Stomach smooth muscle (tissue), 2 donors: ENCODE data around the gene NTN4.
"Not testable (repeated sequence)": the region's sequence is repeated elsewhere in the genome, so short reads cannot be mapped to it uniquely, and the experiment has no call there.

Experiments
- H3K27ac ChIP-seq: one replicate; pipeline ENCODE4 v1.7.0; 2013; ENCODE audit warnings: mild to moderate bottlenecking, low read length, inconsistent platforms
- H3K27me3 ChIP-seq, 2 donors: one replicate each; pipeline ENCODE4 v1.7.0; 2013; ENCODE audit warnings: low read length in 2 of 2; ENCODE audit not compliant: insufficient read depth in 2 of 2, control insufficient read depth in 1 of 2
- H3K36me3 ChIP-seq, 2 donors: one replicate each; pipeline ENCODE4 v1.7.0; 2013; ENCODE audit warnings: low read length in 2 of 2; ENCODE audit not compliant: control insufficient read depth in 2 of 2, insufficient read depth in 2 of 2
- H3K4me1 ChIP-seq: one replicate; pipeline ENCODE4 v1.7.0; 2013; ENCODE audit warnings: low read length; ENCODE audit not compliant: control insufficient read depth, insufficient read depth
- H3K4me3 ChIP-seq, 2 donors: one replicate each; pipeline ENCODE4 v1.7.0; 2013; ENCODE audit warnings: low read length in 2 of 2
- H3K9ac ChIP-seq, 2 donors: one replicate each; pipeline ENCODE4 v1.7.0; 2013; ENCODE audit warnings: low read length in 2 of 2, mild to moderate bottlenecking in 1 of 2
- H3K9me3 ChIP-seq, 2 donors: one replicate each; pipeline ENCODE4 v1.7.0; 2013; ENCODE audit warnings: low read length in 2 of 2; ENCODE audit not compliant: control insufficient read depth in 2 of 2
- donor health status: healthy.
- donor health status: Pancreatic carcinoma.

Gene NTN4

GRCh38 chr12:95624589-95624988, 166.0 kb downstream of the NTN4 start:
- Histone ChIP-seq H3K4me3 (no peak overlapping the region), H3K4me1 (peaks cover 11% of the 10 kb centered on the region), H3K27ac (peak overlapping the region; percentile 31), H3K27me3 (no peaks in the 10 kb centered on the region), H3K9ac (no peak overlapping the region), H3K9me3 (no peaks in the 10 kb centered on the region), H3K36me3 (no peaks in the 10 kb centered on the region)

DNA sequence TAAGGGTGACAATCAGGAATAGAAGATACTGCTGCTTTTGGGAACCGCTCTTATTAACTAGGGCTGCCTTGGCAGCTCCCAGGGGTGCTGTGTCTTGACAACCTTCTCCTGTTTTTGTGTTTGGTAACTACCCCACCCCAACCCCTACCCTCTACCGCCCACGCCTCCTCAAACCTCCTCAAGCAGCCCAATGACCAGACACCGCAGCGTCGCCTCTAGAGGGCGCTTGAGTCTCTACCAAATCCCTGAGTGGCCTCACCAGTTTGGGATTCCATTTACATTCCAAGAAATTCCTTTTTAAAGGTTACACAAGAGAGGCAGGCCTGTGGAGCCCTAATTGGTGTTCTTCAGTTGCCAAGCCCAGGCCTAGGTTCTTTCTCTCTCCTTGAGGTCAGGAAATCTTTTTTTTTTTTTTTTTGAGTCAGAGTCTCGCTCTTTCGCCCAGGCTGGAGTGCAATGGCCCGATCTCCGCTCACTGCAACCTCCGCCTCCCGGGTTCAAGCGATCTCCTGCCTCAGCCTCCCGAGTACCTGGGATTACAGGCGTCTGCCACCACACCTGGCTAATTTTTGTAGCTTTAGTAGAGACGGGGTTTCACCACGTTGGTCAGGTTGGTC, 166.9 kb downstream of the NTN4 start:
- H3K36me3 ChIP-seq: no peaks in the 10 kb centered on the region
- peaks cover 11% of the 10 kb centered on the region for H3K4me1 ChIP-seq
- H3K9ac ChIP-seq: no peak overlapping the region
- no peak overlapping the region for H3K27ac ChIP-seq
- no peak overlapping the region for H3K4me3 ChIP-seq
- no peaks in the 10 kb centered on the region for H3K9me3 ChIP-seq
- H3K27me3 ChIP-seq: no peaks in the 10 kb centered on the region

GRCh38 chr12:95622879-95623278, 167.7 kb downstream of the NTN4 start:
- Histone ChIP-seq H3K27ac (no peak overlapping the region), H3K9ac (no peak overlapping the region), H3K9me3 (no peaks in the 10 kb centered on the region), H3K27me3 (no peaks in the 10 kb centered on the region), H3K36me3 (no peaks in the 10 kb centered on the region), H3K4me3 (no peak overlapping the region), H3K4me1 (peaks cover 11% of the 10 kb centered on the region)

DNA sequence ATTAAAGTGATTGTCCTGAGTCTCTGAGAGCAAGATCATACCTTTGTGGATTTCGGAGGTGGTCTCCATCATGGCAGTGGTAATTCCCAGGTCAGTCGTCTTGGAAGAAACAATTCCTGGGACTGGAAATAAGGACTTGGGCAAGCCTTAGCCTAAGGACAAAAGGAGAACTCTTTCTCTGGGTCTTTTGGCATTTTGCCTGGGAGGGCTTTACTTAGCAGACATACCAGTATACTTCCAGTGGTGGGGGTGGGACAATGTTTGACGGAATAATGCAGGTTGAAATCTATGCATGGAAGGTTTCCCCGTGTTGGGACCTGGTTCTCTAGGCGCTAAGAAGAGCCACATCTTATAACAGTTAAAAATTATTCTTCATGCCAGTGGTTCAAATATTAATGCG, 168.8 kb downstream of the NTN4 start:
- no peaks in the 10 kb centered on the region for H3K36me3 ChIP-seq
- H3K9me3 ChIP-seq: no peaks in the 10 kb centered on the region
- H3K27me3 ChIP-seq: no peaks in the 10 kb centered on the region
- peaks cover 11% of the 10 kb centered on the region for H3K4me1 ChIP-seq
- H3K9ac ChIP-seq: no peak overlapping the region
- no peak overlapping the region for H3K4me3 ChIP-seq
- no peak overlapping the region for H3K27ac ChIP-seq

- Histone ChIP-seq H3K9ac (no peak overlapping the region), H3K4me3 (no peak overlapping the region), H3K27me3 (no peaks in the 10 kb centered on the region), H3K36me3 (no peaks in the 10 kb centered on the region), H3K27ac (no peak overlapping the region), H3K4me1 (peaks cover 11% of the 10 kb centered on the region), H3K9me3 (no peaks in the 10 kb centered on the region)
Observed at GRCh38 chr12:95620171-95620570, 170.4 kb downstream of the NTN4 start.

- H3K36me3 ChIP-seq, H3K27ac ChIP-seq, H3K27me3 ChIP-seq, H3K9ac ChIP-seq, H3K4me3 ChIP-seq, H3K4me1 ChIP-seq, H3K9me3 ChIP-seq: not testable (repeated sequence)
Observed at GRCh38 chr12:95616470-95616869, 174.1 kb downstream of the NTN4 start.

DNA sequence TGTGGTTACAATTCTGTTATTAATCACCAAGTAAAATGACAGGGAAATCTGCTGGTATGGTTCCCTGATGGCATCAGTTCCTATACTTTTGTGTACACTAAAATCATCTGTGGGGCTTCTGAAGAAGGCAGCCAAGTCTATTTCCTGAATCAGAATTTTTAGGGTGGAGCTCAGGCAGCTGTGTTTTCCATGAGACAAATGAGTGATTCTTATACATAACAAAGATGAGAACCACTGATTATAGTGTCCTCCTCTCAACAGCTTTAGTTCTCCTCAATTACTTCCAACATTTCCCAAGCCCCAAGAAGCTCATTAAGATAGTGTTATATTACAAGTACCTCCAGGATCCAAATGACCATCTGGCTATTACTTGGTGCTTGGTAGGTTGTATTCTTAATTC, 174.8 kb downstream of the NTN4 start:
- H3K36me3 ChIP-seq: no peaks in the 10 kb centered on the region
- no peak overlapping the region for H3K27ac ChIP-seq
- no peak overlapping the region for H3K4me3 ChIP-seq
- H3K27me3 ChIP-seq: no peaks in the 10 kb centered on the region
- H3K9me3 ChIP-seq: no peaks in the 10 kb centered on the region
- H3K9ac ChIP-seq: no peak overlapping the region
- no peaks in the 10 kb centered on the region for H3K4me1 ChIP-seq

DNA sequence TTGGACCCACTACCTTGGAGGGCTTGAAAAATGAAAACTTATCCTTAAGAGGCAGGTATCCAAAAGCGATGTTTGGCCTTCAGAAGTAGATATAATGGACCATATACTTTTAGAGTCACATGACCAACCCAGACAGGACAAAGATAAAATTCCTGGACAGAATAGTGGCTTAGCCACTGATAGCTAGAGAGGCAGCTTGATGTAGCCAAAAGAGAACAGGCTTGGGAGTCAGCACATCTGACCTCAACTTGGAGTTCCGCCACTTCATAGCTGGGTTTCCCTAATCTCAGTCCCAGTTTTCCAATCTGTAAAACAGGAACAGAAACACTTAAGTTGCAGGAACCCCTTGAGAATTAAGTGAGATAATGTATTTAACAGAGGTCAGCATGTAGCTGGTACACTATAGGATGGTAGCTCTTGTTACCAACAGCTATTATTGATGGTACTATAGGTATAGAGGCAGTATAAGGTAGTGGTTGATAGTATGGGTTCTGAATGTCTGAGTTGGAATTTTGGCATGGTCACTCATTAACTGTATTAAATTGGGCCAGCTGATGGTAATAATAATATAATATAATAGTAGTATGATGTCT, 176.1 kb downstream of the NTN4 start:
- Histone ChIP-seq H3K27me3 (no peaks in the 10 kb centered on the region), H3K36me3 (no peaks in the 10 kb centered on the region), H3K4me1 (no peaks in the 10 kb centered on the region), H3K4me3 (no peak overlapping the region), H3K9me3 (no peaks in the 10 kb centered on the region), H3K27ac (no peak overlapping the region), H3K9ac (no peak overlapping the region)

GRCh38 chr12:95613021-95613420, 177.5 kb downstream of the NTN4 start:
- Histone ChIP-seq H3K4me3 (no peak overlapping the region), H3K9ac (no peak overlapping the region), H3K4me1 (no peaks in the 10 kb centered on the region), H3K9me3 (no peaks in the 10 kb centered on the region), H3K27me3 (no peaks in the 10 kb centered on the region), H3K27ac (no peak overlapping the region), H3K36me3 (no peaks in the 10 kb centered on the region)

- no peaks in the 10 kb centered on the region for H3K36me3 ChIP-seq
- no peak overlapping the region for H3K4me3 ChIP-seq
- H3K9ac ChIP-seq: no peak overlapping the region
- H3K27me3 ChIP-seq: no peaks in the 10 kb centered on the region
- H3K9me3 ChIP-seq: no peaks in the 10 kb centered on the region
- H3K27ac ChIP-seq: no peak overlapping the region
- H3K4me1 ChIP-seq: no peaks in the 10 kb centered on the region
Observed at GRCh38 chr12:95611676-95612309, 178.8 kb downstream of the NTN4 start.
